Measurements from ENCODE around the gene DGCR2.

The DGCR2 gene

DNA sequence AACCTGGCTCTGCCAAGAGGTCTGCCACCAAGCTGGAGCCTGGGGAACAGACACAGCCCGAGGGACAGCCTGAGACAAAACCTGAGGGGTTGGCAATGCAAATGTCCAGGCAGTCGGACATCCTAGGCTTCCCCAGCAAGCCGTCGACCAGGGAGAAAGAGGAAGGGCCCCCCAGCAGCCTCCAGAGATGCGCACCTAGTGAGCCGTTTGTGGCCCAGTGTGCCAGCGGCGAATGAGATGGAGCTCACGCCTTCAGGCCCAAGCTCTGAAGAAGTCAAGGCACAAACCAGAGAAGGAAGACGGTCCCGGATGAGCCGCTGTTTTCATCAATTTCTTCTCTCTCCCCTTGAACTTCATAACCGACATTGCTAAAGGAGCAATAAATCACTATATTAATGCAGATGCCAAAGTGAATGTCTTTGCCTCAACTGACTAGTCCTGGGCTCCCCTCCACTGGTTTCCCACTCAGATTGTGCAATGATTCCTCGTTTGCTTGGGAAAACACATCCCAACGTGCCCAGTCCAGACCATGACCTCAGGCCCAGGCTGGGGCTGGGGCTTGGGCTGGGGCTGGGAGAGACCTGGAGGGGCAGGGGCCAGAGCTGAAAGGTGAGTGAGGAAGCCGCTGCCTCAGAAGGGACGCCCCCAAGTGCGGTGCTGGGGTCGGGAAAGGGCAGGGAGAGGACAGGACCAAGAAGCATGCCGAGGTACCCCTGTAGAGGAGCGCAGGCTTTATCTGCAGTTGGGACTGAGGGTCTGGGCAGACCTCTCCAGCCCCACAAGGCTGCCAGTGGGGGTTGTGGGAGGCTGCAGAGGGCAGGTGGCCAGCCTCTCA lies 3.5 kb upstream of the DGCR2 start:
- DNase-seq = no peak

DNA sequence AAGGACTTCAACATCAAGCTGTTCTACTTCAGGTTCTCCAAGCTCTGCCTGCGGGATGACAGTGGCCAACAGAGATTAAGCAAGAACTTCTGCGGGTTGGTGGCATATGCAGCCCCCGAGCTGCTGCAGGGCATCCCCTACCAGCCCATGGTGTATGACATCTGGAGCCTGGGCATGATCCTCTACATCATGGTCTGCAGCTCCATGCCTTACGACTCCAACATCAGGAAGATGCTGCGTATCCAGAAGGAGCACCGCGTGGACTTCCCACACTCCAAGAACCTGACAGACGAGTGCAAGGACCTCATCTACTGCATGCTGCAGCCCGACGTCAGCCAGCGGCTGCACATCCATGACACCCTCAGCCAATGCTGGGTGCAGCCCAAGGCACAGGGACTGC lies 2.8 kb upstream of the DGCR2 start:
- DNase-seq = no peak

DNA sequence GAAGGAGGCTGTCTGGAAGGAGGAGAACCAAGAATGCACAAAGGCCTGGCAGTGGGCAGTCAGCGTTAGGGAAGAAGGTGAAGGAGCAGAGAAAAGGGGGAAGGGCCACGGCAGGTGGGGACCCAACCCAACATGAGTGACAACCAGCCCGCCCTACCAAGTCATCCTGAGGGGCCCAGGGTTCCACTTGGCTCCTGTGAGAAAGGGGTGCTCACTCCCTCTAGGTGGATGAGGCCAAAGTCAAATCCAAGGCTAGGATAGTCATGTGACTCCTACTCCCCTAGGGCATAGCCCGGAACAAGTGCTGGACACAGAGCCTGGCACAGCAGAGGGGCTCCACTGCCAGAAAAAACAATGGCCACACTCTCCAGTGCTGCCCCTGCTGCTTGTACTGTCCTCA lies 2.2 kb upstream of the DGCR2 start:
- DNase-seq = no peak

DNA sequence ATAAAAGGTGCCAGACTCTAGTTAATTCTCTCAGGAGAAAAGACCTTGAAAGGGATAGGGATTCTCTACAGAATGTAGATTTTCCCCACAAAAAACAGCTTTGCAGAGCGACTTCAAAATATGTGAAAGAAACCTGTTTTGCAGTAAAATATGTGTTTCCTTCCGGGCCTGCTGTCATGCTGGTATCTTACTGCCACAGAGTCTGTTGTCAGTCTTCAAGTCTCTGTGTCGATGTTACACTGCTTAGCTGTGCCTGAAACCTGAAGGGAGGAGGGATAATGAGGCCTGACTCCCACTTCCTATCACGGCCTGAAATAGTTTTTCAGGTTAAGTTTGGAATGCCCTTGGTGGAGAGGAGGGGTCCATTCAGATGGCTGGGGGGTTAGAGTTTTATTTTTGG lies 1.7 kb upstream of the DGCR2 start:
- no peak for DNase-seq

DNA sequence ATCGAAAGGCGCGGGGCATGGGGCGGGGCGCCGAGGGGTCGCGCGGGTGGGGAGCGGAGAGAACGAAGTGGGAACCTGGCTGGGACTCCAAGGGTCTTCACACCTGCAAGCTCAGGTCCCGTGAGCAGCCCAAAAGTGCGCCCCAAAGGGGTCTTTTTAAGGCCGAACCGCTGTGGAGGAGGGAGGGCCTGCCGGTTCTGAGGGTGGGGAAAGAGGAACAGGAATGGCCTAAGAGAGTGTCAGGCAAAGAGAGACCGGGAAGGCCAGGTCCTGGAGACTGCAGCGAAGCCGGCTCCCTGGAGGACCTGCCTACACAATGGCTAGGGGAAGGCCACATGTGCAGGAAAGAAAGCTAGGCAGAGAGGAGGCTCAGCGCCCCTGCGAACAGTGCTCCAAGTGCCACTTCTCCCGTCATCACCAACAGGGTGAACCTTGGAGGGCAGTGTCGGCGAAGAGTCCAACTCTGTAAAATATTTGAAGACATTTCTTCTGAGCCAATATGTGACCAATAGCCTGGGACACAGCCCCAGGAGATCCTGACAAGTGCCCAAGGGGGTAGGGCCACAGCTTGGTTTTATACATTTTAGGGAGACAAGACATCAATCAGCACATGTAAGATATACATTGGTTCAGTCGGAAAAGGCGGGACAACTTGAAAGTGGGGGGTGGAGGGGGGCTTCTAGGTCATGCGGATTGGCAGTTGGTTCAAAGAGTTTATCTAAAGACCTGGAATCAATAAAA lies 710 bp upstream of the DGCR2 start:
- no peak for DNase-seq

DNA sequence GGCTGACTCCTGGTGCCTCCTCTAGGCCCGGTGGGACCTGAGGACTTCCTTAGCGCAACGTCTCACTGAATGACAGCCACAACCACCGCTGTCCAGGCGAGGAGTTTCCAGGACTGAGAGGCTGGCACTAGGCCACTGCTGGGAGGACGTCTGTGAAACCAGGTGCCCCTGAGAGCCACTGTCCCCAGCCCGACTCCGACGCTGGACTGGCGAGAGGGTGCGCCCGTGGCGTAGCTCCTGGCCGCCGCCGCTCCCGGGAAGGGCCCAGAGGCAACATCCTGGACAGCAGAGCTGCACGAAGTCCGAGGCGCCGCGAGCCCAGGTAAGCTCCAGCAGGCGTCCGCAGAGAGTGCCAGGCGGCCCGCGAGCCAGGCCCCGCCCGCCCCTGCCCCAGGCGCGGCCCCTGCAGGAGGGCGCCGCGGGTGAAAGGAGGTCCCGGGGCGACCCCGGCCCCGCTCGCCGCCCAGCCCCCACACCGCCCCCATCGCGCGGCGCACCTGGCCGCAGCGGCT lies 525 bp downstream of the DGCR2 start:
- peak; percentile 59 for DNase-seq

DNA sequence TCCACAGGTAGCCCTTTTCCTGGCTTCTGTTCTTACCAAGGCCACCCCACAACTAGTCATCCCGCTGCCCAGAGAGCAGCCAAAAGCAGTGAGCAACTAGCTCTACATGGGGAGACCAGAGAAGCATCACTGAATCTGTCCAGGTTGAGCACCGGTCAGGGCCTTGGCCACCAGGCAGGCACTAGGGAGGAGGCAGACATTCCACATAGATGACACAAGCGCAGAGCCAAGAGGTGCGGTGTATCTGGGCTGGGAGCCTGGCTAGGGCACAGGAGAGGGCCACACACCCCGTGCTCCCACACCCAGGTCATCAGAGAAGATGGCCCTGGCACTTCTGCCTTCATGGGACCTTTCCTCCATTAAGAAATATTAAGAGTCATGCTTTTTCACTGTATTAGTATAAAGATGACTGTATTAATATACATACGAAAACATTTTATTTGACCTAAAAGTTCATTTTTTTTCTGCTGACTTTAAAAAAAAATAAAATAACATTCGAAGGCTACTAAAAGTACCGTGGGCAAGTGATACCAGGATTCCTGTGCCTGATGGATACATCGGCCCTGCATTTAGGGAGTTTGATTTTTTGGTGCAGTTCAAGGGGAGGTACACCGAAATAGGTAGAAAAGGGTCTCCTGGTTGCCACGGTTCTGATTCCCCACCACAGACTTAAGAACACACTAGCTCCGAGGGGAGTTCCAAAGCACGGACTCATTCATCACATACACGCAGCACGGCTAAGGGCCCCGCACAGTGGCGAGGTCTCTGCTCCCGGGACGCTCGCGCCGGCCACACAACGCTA lies 1.2 kb downstream of the DGCR2 start:
- DNase-seq = no peak

DNA sequence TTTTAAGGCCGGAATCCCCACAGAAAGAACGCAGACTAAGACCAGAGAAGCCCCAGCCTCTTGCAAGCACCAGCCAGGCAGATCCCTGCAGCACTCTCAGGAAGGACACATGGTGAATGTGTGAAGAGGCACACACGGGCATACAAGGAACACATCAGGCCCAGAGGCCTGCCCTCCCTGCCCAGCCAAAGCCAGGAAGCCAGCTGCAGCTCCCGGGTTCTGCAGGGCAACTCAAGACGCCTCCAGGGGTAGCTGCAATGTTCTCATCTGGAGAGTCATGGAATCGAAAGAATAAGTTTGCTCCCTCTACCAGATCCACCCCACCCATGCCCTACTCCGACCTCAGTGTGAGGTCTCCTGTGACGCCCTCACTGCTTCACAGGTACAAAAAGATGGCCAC lies 2.3 kb downstream of the DGCR2 start:
- DNase-seq = no peak

DNA sequence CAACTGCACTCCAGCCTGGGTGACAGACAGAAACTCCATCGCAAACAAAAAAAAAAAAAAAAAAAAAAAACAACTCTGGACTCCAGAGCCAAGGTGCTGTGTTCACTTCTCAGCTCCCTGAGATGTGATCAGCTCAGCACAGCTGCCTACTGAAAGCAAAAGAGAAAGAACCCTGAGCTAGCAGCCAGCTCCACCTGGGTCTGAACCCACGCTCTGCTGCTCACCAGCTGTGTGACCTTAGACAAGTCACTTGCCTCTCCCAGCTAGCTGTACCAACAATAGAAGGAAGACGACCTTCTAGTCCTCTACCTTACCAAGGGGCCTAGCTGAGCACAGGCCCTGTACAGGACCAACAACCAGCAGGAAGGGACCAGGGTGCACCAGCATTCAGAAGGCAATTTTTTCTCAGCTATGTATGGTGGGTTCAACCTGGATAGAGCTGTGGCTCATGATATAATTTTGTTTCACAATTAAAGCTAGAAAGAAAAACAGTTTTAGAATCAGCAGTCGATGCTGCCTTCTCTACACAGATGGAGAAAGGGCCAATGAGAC lies 3.8 kb downstream of the DGCR2 start:
- DNase-seq = no peak

DNA sequence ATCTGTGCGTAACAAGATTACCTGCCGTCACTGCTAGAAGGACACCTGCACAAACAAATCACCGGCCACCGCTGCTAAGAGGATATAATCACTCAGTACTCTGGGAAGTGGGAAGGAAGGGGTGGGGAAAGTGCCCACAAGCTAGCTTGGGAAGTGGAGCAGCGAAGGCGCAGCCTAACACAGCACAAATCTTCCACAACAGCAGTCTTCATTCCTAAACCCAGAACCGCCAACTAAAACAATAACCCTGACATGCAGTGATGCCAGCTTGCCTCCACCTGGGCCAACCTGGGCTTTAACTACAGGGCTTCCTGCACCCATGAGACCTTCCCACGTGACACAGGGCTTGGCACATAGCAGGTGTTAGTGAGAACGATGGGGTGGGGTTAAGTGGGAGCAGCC lies 5.1 kb downstream of the DGCR2 start:
- DNase-seq = no peak

DNA sequence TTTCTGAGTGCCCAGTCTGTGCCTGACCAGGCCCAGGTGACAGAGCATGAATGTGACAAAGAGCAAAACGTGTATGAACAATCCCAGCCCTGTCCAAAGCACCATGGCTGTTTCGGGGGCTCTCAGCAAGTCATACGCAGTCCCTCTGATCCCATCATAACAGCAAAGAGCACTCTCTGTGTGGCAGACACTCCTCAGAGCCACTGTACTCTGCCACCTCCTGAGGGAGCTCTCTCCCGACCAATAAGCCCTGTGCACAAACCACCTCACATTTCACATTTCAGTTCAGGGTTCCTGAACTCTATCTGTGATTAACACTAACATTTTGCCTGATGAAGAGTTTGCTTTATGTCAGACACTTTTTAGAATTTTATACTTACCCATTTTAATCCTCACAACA lies 6.6 kb downstream of the DGCR2 start:
- DNase-seq = no peak

DNA sequence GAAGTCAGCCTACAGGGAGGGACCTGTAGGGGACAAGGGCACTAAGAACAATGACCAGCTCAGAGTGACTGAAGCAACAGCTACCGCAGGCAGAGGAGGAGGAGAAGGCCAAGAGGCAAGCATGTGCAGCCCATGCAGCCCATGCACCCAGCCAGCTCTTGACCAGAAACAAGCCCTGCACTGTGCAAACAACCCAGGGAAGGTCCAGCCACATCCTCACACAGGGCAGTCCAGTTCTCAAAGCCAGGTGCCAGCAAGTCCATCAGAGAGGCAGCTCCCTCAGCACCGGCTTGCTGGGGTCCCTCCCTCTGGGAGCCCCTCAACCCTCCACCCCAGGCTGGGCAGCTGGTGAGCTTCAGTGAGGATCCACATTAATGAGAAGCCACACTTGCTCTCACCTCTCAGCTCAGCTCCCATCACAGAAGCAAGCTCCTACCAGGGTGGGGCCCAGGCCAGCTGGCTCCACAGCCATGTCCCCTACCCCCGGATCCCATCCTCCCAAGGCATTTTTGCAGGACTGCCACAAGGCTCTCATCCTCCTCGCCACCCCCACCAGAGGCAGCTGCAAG lies 7.1 kb downstream of the DGCR2 start:
- no peak for DNase-seq

DNA sequence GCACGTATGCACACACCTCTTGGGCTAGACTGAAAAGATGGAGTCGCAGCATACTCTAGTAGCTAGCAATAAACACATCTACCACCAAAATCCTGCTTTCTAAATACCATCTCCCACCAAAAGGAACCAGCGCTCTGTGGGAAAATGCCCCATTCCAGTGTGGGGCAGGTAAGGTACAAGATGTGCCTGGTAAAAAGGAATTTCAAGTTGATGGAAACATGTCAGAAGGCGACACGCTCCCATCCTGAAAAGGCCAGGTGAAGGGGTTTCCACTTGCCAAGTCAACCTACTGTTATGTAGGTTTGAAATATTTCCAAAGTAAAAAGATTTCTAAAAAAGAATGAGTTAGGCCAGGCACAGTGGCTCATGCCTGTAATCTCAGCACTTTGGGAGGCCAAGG lies 8.8 kb downstream of the DGCR2 start:
- no peak for DNase-seq

DNA sequence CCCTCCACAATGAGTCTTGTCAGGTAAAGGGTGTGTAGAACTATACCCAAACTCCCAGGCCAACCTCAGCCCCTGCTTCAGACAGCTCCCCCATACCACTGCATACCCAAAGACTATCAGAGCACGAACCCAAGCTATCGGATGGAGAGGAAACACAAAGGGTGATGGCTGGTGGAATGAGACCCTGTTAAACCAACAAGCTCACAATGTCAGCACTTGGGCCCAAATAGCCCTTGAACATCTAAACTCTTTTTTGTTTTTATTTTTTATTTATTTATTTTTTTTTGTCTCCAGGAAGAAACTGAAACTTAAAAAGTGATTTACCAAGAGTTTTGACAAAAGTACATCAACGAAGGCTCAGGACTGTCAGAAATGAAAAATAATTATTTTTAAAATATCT lies 10.6 kb downstream of the DGCR2 start:
- DNase-seq = no peak

DNA sequence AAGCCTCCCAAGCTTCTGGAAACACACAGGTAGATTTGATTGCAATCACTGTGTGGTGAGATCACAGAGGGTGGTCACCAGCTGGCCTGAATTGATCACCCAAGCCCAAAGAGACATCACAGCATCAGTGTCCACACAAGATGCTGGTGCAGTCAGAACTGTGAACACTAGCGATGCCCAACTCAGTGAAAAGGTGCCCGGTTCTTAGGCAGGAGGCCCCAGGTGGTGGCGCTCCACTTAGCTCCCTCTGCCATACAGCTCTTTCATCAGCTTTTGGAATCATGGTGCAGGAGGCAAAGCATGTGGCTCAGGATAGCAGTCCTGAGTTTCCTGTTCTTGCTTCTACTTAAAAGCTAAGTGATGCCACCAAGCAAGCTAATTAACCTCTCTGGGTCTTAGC lies 11.1 kb downstream of the DGCR2 start:
- no peak for DNase-seq

DNA sequence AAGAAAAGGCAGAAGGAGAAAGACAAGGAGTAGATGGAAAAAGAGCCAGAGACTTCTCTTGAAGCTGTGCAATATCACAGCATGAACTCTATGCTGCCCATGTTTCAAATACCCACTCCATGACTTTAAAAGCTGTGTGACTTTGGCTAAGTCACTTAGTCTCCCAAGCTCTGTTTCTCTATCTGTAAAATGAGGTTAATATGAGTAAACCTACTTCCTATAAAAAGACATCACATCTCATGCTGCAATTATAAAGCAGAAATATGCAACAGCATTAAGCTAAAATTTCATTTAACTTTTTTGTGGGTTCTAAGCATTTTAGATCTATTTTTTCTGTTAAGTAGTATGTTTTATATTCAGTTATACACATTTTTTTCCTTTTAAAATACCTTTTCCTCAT lies 11.6 kb downstream of the DGCR2 start:
- no peak for DNase-seq

DNA sequence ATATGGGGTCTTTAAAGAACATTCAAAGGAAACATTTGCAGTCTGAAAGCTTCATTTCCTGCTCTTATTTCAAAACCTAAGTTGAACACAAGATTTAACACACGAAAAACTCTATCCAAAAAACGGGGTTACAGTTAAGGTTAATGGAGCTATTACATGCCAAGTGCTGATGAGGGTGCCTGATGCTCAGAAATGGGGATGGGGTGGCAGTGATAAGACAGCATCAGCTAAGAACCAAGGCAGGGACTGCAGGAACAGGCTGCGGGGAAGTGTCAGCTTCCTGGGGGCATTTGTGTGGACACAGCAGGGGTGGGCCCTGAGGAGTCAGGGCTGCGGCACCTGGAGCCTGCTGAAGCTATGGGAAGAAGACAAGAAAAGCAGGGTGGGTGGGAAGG lies 12.2 kb downstream of the DGCR2 start:
- DNase-seq = no peak

DNA sequence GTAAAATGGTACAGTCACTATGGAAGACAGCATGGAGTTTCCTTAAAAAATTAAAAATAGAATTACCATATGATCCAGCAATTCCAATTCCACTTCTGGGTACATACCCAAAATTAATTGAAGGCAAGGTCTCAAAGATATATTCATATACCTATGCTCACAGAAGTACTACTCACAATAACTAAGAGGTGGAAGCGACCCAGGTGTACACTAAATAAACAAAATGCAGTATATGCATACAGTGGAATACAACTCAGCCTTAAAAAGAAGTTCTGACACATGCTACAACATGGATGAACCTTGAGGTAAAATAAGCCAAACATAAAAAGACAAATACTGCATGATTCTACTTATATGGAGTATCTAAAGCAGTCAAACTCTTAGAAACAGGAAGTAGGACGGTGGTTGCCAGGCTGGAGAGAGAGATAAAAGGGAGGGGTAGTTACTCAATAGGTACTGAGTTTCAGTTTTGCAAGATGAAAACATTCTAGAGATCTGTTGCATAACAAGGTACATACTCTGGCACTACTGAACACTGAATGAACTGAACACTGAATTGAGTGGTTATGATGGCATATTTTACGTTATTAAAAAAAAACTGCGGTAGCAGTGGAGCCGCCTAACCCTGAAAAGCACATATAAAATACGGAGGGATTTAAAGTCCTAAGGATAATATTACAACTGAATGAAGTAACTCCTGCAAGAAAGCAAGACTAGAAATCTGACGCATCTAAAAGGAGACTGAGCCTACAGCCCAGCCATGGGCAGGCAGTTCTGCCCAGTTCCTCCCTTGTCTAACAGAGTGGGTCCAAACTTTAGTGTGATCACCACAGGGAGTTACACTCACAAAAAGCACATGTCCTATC lies 12.8 kb downstream of the DGCR2 start:
- DNase-seq = no peak

DNA sequence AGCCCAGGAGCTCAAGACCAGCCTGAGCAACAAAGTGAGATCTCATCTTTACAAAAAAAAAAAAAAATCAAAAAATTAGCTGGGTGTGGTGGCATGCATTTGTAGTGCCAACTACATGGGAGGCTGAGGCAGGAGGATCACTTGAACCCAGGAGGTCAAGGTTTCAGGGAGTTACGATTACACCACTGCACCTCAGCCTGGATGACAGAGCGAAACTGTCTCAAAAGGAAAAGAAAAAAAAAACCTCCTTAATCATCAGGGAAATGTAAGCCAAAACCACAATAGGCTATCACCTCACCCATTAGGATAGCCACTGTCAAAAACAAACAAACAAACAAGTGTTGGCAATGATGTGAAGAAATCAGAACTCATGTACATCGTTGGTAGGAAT lies 13.4 kb downstream of the DGCR2 start:
- no peak for DNase-seq

DNA sequence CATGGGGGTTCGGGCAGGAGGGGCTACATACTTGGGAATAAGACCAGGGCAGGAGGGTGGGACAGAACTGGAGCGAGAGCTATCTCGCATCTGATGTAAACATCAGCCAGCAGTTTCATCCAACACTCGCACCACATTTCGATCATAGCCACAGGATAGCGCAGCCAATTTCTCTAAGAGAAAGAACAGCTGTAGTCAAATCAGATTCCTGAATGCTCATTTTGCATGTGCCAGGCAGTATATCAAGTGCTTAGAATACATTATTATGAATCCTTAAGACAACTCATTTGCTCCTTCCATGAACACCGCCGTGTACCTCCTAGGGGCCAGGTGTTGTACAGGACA lies 14.5 kb downstream of the DGCR2 start:
- no peak for DNase-seq

DNA sequence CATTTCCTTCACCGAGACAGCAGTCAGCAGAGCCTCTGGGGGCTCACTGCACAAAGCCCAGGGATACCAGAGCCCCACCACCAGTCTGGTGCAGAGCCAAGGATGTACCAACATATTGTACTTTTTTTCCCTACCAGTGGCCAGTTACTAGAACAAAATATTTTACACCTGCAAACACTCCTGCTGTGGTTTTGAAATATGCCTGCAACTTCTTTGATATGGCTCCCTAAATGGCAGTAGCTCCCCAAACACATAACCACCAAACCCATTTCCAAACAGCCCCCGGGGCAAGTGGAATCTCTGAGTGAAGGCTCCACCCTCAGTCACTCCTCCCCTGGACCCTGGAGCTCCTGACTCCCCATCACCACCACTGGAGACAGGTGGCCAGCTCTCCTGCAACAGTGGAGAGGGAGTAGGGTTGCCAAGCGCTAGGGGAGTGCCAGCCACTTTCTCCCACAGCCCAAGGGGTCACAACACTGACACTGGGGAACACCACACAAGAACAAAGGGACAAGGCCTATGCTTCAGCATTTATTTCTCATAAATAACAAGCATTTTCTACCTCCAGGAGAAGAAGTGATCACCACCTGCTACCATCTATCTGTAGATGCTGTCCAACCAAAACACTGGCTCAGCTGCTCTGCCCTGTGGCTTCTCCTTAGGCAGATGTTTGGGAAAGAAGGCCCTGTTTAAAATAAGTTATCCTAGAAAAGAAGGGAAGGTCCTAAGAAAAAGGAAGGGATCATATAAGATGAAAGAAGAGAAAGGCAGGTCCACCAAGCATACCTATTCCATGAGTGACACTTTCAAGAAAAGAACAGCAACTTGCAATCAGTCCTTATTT lies 15.1 kb downstream of the DGCR2 start:
- no peak for DNase-seq
